H9 (cell line): ENCODE results near the gene FOXO1. TPM values are rescaled to one million over a fixed set of nuclear protein-coding genes. Genes with fewer than 3 reads are reported as not detected.

Source experiments
- DNase-seq: peaks from one replicate; pipeline ENCODE4 v3.0.0-alpha.2; 2017
- H2AFZ ChIP-seq: one replicate; pipeline ENCODE4 v1.6.1; 2013; ENCODE audit warnings: mild to moderate bottlenecking, low read length, control low read depth, moderate library complexity
- H2AK5ac ChIP-seq: 2 replicates; pipeline ENCODE4 v1.6.1; 2013; ENCODE audit warnings: low read length, control low read depth, mixed read lengths; ENCODE audit not compliant: insufficient read length
- H2BK120ac ChIP-seq: one replicate; pipeline ENCODE4 v1.6.1; 2013; ENCODE audit warnings: low read depth, mild to moderate bottlenecking, low read length, control low read depth, inconsistent platforms; ENCODE audit not compliant: poor library complexity, severe bottlenecking
- H2BK12ac ChIP-seq: 2 replicates; pipeline ENCODE4 v1.6.1; 2013; ENCODE audit warnings: low read length, control low read depth, mixed read lengths, low read depth; ENCODE audit not compliant: insufficient read length
- H2BK15ac ChIP-seq: 2 replicates; pipeline ENCODE4 v1.6.1; 2013; ENCODE audit warnings: low read depth, low read length, control low read depth
- H2BK20ac ChIP-seq: one replicate; pipeline ENCODE4 v1.6.1; 2013; ENCODE audit warnings: low read depth, mild to moderate bottlenecking, low read length, control low read depth, inconsistent platforms; ENCODE audit not compliant: poor library complexity, severe bottlenecking
- H2BK5ac ChIP-seq: 2 replicates; pipeline ENCODE4 v1.6.1; 2013; ENCODE audit warnings: low read length, control low read depth, mixed read lengths; ENCODE audit not compliant: insufficient read length
- H3K14ac ChIP-seq: 2 replicates; pipeline ENCODE4 v1.6.1; 2013; ENCODE audit warnings: low read length, control low read depth; ENCODE audit not compliant: insufficient read depth
- H3K18ac ChIP-seq: 2 replicates; pipeline ENCODE4 v1.6.1; 2013; ENCODE audit warnings: low read depth, mild to moderate bottlenecking, mixed read lengths, low read length, control low read depth; ENCODE audit not compliant: insufficient read length
- H3K23ac ChIP-seq: 2 replicates; pipeline ENCODE4 v1.6.1; 2013; ENCODE audit warnings: low read length, control low read depth, mixed read lengths, low read depth; ENCODE audit not compliant: insufficient read length
- H3K23me2 ChIP-seq: 2 replicates; pipeline ENCODE4 v1.6.1; 2013; ENCODE audit warnings: low read depth, mild to moderate bottlenecking, mixed read lengths, low read length, control low read depth; ENCODE audit not compliant: insufficient read length, poor library complexity, severe bottlenecking
- H3K27ac ChIP-seq: 2 replicates; pipeline ENCODE4 v1.5.1; 2013; ENCODE audit warnings: low read length, control low read depth, mixed read lengths, low read depth; ENCODE audit not compliant: insufficient read length
- H3K27me3 ChIP-seq: 2 replicates; pipeline ENCODE4 v1.6.1; 2013; ENCODE audit warnings: low read length, control low read depth, inconsistent platforms; ENCODE audit not compliant: insufficient read depth
- H3K4ac ChIP-seq: 2 replicates; pipeline ENCODE4 v1.6.1; 2013; ENCODE audit warnings: low read depth, mild to moderate bottlenecking, control low read depth, inconsistent platforms, low read length, moderate library complexity
- H3K4me1 ChIP-seq: 2 replicates; pipeline ENCODE4 v1.6.1; 2013; ENCODE audit warnings: low read length, control low read depth, inconsistent platforms; ENCODE audit not compliant: insufficient read depth
- H3K4me2 ChIP-seq: 2 replicates; pipeline ENCODE4 v1.6.1; 2013; ENCODE audit warnings: low read length, control low read depth, mixed read lengths; ENCODE audit not compliant: insufficient read length, insufficient read depth
- H3K56ac ChIP-seq: 2 replicates; pipeline ENCODE4 v1.6.1; 2013; ENCODE audit warnings: low read depth, mild to moderate bottlenecking, mixed read lengths, low read length, control low read depth; ENCODE audit not compliant: insufficient read length
- H3K79me1 ChIP-seq: 2 replicates; pipeline ENCODE4 v1.6.1; 2013; ENCODE audit warnings: low read depth, mild to moderate bottlenecking, moderate library complexity, low read length, control low read depth, inconsistent platforms; ENCODE audit not compliant: insufficient read depth, poor library complexity, severe bottlenecking
- H3K79me2 ChIP-seq: 2 replicates; pipeline ENCODE4 v1.6.1; 2013; ENCODE audit warnings: low read length, control low read depth, inconsistent platforms; ENCODE audit not compliant: insufficient read depth
- H3K9ac ChIP-seq: 2 replicates; pipeline ENCODE4 v1.6.1; 2013; ENCODE audit warnings: low read length, control low read depth, mixed read lengths; ENCODE audit not compliant: insufficient read length; ENCODE audit errors: extremely low read depth
- H3K9me3 ChIP-seq: one replicate; pipeline ENCODE4 v1.6.1; 2013; ENCODE audit warnings: low read depth, low read length, inconsistent platforms; ENCODE audit not compliant: control insufficient read depth
- H3T11ph ChIP-seq: one replicate; pipeline ENCODE4 v1.6.1; 2013; ENCODE audit warnings: mild to moderate bottlenecking, low read length, control low read depth, inconsistent platforms
- H4K20me1 ChIP-seq: one replicate; pipeline ENCODE4 v1.6.1; 2013; ENCODE audit not compliant: control insufficient read depth, insufficient read length, insufficient read depth
- H4K5ac ChIP-seq: 2 replicates; pipeline ENCODE4 v1.6.1; 2013; ENCODE audit warnings: low read depth, mild to moderate bottlenecking, mixed read lengths, low read length, control low read depth; ENCODE audit not compliant: insufficient read length
- H4K8ac ChIP-seq: replicated peaks from 2 replicates; pipeline ENCODE4 v1.6.1; 2013; ENCODE audit warnings: low read length, control low read depth, mixed read lengths, low read depth; ENCODE audit not compliant: insufficient read length
- H4K91ac ChIP-seq: 2 replicates; pipeline ENCODE4 v1.6.1; 2013; ENCODE audit warnings: low read depth, mild to moderate bottlenecking, moderate library complexity, mixed read lengths, low read length, control low read depth; ENCODE audit not compliant: insufficient read length
- H3K27ac Mint-ChIP-seq, 3 experiments: 2 replicates in 2 of 3; 3 replicates in 1 of 3; pipeline ENCODE4 v1.8.0; 2020 to 2021; ENCODE audit warnings: mixed read lengths in 3 of 3, mild to moderate bottlenecking in 1 of 3, moderate library complexity in 1 of 3
- H3K27me3 Mint-ChIP-seq: 2 replicates; pipeline ENCODE4 v1.8.0; 2021; ENCODE audit warnings: low read depth, mild to moderate bottlenecking, moderate library complexity, mixed read lengths
- H3K36me3 Mint-ChIP-seq, 3 experiments: 2 replicates in 2 of 3; 3 replicates in 1 of 3; pipeline ENCODE4 v1.8.0; 2020 to 2021; ENCODE audit warnings: low read depth in 3 of 3, mixed read lengths in 3 of 3; ENCODE audit not compliant: insufficient read depth in 1 of 3
- H3K4me1 Mint-ChIP-seq, 2 experiments: 2 replicates each; pipeline ENCODE4 v1.8.0; 2020; ENCODE audit warnings: mixed read lengths in 2 of 2
- H3K4me3 Mint-ChIP-seq, 2 experiments: 2 replicates in 1 of 2; 3 replicates in 1 of 2; pipeline ENCODE4 v1.8.0; 2020 to 2021; ENCODE audit warnings: mild to moderate bottlenecking in 2 of 2, mixed read lengths in 2 of 2, moderate library complexity in 1 of 2
- H3K9me3 Mint-ChIP-seq, 2 experiments: 2 replicates in 1 of 2; 3 replicates in 1 of 2; pipeline ENCODE4 v1.8.0; 2020; ENCODE audit warnings: mild to moderate bottlenecking in 2 of 2, mixed read lengths in 2 of 2, moderate library complexity in 1 of 2
- CTCF ChIP-seq: fragments of 200-600 bp; sonication (generic); conservative IDR thresholded peaks from 3 replicates; pipeline ENCODE4 v1.8.0; 2021; ENCODE audit warnings: antibody characterized with exemption, mild to moderate bottlenecking
- WGBS: extraction: QIAGEN DNeasy Blood & Tissue Kit; methylation state at CpG from one replicate; pipeline ENCODE4 v1.1.7; 2013; ENCODE audit warnings: missing lambda C conversion rate, low lambda C conversion rate, mixed read lengths; ENCODE audit not compliant: insufficient read length; ENCODE audit errors: extremely low coverage; 5-methylcytosine and 5-hydroxymethylcytosine counted together
- total RNA-seq: library from RNA; stranded (reverse); gene quantifications from 2 replicates; pipeline ENCODE4 v1.2.1, GENCODE V29; 2021

Gene FOXO1
- total RNA-seq, 1 experiment from 2014 or later, result 44.6 TPM

- Histone ChIP-seq H2BK5ac (no peak overlapping the region), H3T11ph (no peak overlapping the region), H4K91ac (no peak overlapping the region), H3K23ac (no peak overlapping the region), H3K4me2 (no peak overlapping the region), H3K9me3 (no peaks in the 10 kb centered on the region), H2BK12ac (no peak overlapping the region), H2BK120ac (no peak overlapping the region), H3K4me1 (peaks cover 5% of the 10 kb centered on the region; the same call in 1 of the 2 replicates), H3K9ac (no peak overlapping the region), H3K27ac (no peak overlapping the region), H2BK15ac (no peak overlapping the region), H3K14ac (no peak overlapping the region), H3K27me3 (no peaks in the 10 kb centered on the region), H3K79me2 (peaks cover 47% of the 10 kb centered on the region; the same call in 1 of the 2 replicates), H3K79me1 (peaks cover 20% of the 10 kb centered on the region), H3K4ac (no peak overlapping the region), H3K23me2 (no peaks in the 10 kb centered on the region), H2AFZ (no peak overlapping the region), H2BK20ac (no peak overlapping the region), H4K8ac (no peak overlapping the region), H3K18ac (no peak overlapping the region), H2AK5ac (no peak overlapping the region), H4K5ac (no peak overlapping the region), H3K56ac (no peak overlapping the region), H4K20me1 (no peaks in the 10 kb centered on the region)
- whole genome bisulfite sequencing, result no CpG with 5 or more reads among the region's 1 CpG
- TF ChIP-seq CTCF, result no peak
- no peaks in the 10 kb centered on the region for H3K27me3 Mint-ChIP-seq
- peaks cover 0 to 14% (median 8%) of the 10 kb centered on the region in 3 experiments; a peak in 6 of 7 replicates for H3K36me3 Mint-ChIP-seq
- H3K27ac Mint-ChIP-seq, result peak overlapping the region in 1 of 3 experiments; percentile 84; a peak in 3 of 7 replicates
- no peak overlapping the region for H3K4me3 Mint-ChIP-seq
- peaks cover 57 to 60% of the 10 kb centered on the region in 2 experiments for H3K4me1 Mint-ChIP-seq
- no peaks in the 10 kb centered on the region for H3K9me3 Mint-ChIP-seq
- DNase-seq, result no peak
Observed at GRCh38 chr13:40624986-40625385, 41.5 kb downstream of the FOXO1 start.
